OCI-LY7 (cell line): ENCODE measurements around the gene LHFPL6.

Experiments used
- CTCF ChIP-seq: fragments of 200-600 bp; sonication (generic); conservative IDR thresholded peaks from 2 replicates; pipeline ENCODE4 v1.5.1; 2014; ENCODE audit warnings: mild to moderate bottlenecking, antibody characterized with exemption, low read length, moderate library complexity, mixed read lengths
- EZH2phosphoT487 ChIP-seq: fragments of 200-600 bp; sonication (generic); IDR thresholded peaks from 2 replicates; pipeline ENCODE4 v1.6.1; 2018; ENCODE audit warnings: low read depth, borderline replicate concordance, mild to moderate bottlenecking, mixed run types, antibody characterized with exemption, low read length, moderate library complexity, mixed read lengths

- TF ChIP-seq CTCF (no peak), EZH2phosphoT487 (no peak)
Observed at GRCh38 chr13:39566216-39566869, 36.6 kb downstream of the LHFPL6 start.
